Measurements from ENCODE around the gene FAM185A.
"Not testable (repeated sequence)": the region's sequence is repeated elsewhere in the genome, so short reads cannot be mapped to it uniquely, and the experiment has no call there.

Gene FAM185A

DNA sequence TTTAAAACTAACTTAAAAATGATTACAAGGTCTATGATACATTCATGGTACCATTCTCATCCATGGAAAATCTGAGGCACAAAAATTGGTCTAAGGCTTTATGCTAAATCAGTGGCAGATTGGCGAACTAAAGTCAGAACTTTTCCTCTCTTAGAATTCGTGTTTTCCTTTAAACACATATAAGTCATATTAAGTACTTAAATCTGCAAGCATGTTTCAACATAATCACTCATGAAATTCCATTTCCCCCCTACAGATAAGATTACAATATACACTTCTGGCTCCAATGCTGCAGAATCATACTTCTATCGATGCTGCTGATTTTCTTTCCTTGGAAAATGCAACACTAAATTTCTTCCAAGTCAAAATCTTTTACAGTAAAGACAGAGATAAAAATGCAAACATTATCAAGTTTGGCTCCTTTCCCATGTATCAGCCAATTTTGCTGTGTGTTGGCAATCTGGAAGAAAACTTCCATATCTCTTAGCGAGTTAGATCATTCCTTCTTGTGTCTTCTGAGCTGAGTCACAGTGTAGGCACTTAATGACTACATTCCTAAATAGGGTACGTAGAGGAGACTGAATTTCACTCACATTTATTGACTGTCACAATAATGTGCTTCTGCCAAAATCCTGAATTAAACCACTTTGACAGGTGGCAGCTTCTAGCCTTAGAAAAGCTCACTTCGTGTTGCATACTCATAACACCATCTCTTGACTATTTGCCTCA, 87.6 kb downstream of the FAM185A start:
- no peak overlapping the region for H3K4me3 ChIP-seq (ENCODE audit: low read depth, low read length)
- no peak for DNase-seq
- TF ChIP-seq CTCF (IDR thresholded peaks at IDR 0.05; ENCODE audit: low read depth, low read length) = no peak

GRCh38 chr7:102836977-102837376, 88.2 kb downstream of the FAM185A start:
- Histone ChIP-seq H3K4me3 (ENCODE audit: low read depth, low read length) (no peak overlapping the region), H3K27me3 (ENCODE audit: insufficient read depth, low read depth, severe bottlenecking) (no peaks in the 10 kb centered on the region), H3K9me3 (ENCODE audit: severe bottlenecking) (no peaks in the 10 kb centered on the region), H3K27ac (no peak overlapping the region), H3K36me3 (no peaks in the 10 kb centered on the region)
- no peak for TF ChIP-seq CTCF (IDR thresholded peaks at IDR 0.05; ENCODE audit: low read depth, low read length)
- DNase-seq = no peak

More for the DNA sequence above, 87.6 kb downstream of the FAM185A start:
- Histone ChIP-seq H3K27me3 (ENCODE audit: insufficient read depth, low read depth, severe bottlenecking) (no peaks in the 10 kb centered on the region), H3K9me3 (ENCODE audit: severe bottlenecking) (no peaks in the 10 kb centered on the region), H3K27ac (no peak overlapping the region), H3K36me3 (no peaks in the 10 kb centered on the region)

DNA sequence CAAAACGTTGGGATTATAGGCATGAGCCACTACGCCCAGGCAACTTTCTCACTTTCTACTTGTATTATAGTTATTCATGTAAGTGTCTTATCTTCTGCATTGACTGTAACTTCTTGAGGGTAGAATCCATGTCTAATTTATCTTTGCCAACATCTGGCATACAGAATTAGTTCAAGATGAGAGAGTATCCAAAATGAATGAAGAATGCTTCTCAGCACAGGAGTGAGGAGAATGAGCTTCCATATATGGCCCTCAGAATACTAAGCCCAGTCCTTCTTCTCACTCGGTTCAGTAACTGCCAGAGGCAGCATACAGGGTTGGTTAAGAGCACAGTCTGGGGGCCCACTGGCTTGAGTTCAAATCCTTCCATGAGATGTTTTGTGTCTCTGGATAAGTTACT, 89.0 kb downstream of the FAM185A start:
- Histone ChIP-seq H3K9me3 (ENCODE audit: severe bottlenecking) (no peaks in the 10 kb centered on the region), H3K4me3 (ENCODE audit: low read depth, low read length) (no peak overlapping the region), H3K27ac (no peak overlapping the region), H3K27me3 (ENCODE audit: insufficient read depth, low read depth, severe bottlenecking) (no peaks in the 10 kb centered on the region), H3K36me3 (no peaks in the 10 kb centered on the region)
- DNase-seq = no peak
- TF ChIP-seq CTCF (IDR thresholded peaks at IDR 0.05; ENCODE audit: low read depth, low read length) = no peak

- DNase-seq; H3K4me3 ChIP-seq (ENCODE audit: low read depth, low read length); H3K9me3 ChIP-seq (ENCODE audit: severe bottlenecking); H3K27me3 ChIP-seq (ENCODE audit: insufficient read depth, low read depth, severe bottlenecking); H3K36me3 ChIP-seq; H3K27ac ChIP-seq: not testable (repeated sequence)
Observed at GRCh38 chr7:102838572-102839101, 89.8 kb downstream of the FAM185A start.

GRCh38 chr7:102840404-102840803, 91.6 kb downstream of the FAM185A start:
- Histone ChIP-seq H3K36me3 (no peaks in the 10 kb centered on the region), H3K27me3 (ENCODE audit: insufficient read depth, low read depth, severe bottlenecking) (no peaks in the 10 kb centered on the region), H3K27ac (no peak overlapping the region), H3K4me3 (ENCODE audit: low read depth, low read length) (no peak overlapping the region), H3K9me3 (ENCODE audit: severe bottlenecking) (no peaks in the 10 kb centered on the region)
- no peak for DNase-seq
- no peak for TF ChIP-seq CTCF (IDR thresholded peaks at IDR 0.05; ENCODE audit: low read depth, low read length)

DNA sequence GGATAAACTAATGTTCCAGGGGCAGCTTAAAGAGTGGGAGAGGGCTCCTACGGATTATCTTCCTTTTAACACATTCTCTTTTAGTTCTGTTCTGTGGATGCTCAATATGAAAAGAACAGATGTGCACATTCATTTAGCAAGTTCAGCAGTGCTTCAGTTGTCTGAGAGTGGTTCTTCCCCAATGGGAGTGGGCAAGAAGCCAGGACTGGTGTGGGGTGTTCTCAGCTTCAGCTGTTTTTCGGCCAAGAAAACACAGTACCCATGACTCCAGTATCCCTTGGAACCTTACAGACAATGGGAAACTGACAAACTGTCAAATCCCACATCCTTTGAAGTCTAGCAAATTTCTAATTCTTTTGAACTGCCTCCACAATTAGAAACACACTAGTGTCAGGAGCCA, 92.5 kb downstream of the FAM185A start:
- no peaks in the 10 kb centered on the region for H3K27me3 ChIP-seq (ENCODE audit: insufficient read depth, low read depth, severe bottlenecking)
- no peaks in the 10 kb centered on the region for H3K9me3 ChIP-seq (ENCODE audit: severe bottlenecking)
- no peak for DNase-seq
- H3K36me3 ChIP-seq = no peaks in the 10 kb centered on the region
- H3K27ac ChIP-seq = no peak overlapping the region
- H3K4me3 ChIP-seq (ENCODE audit: low read depth, low read length) = no peak overlapping the region
- no peak for TF ChIP-seq CTCF (IDR thresholded peaks at IDR 0.05; ENCODE audit: low read depth, low read length)
